Mesenchymal stem cell (in vitro differentiated cells and primary cell): ENCODE data around the gene HMCES.
A peak's percentile ranks its signal among the peaks of the same experiment; 100 is the strongest.

Experiments used
- DNase-seq: peaks from one replicate; pipeline ENCODE4 v3.0.0-alpha.2; 2013
- H2AFZ ChIP-seq: one replicate; pipeline ENCODE4 v1.6.1; 2013; ENCODE audit warnings: low read depth, mild to moderate bottlenecking, control low read depth, inconsistent platforms, low read length, moderate library complexity
- H2AK5ac ChIP-seq: 2 replicates; pipeline ENCODE4 v1.6.1; 2013; ENCODE audit warnings: low read length, moderate library complexity, mild to moderate bottlenecking, inconsistent platforms; ENCODE audit not compliant: severe bottlenecking
- H2BK120ac ChIP-seq: one replicate; pipeline ENCODE4 v1.6.1; 2013; ENCODE audit warnings: low read depth, mild to moderate bottlenecking, inconsistent platforms, low read length, moderate library complexity
- H2BK12ac ChIP-seq, 2 experiments: one replicate each; pipeline ENCODE4 v1.6.1; 2013; ENCODE audit warnings: inconsistent platforms in 2 of 2, low read length in 2 of 2, mild to moderate bottlenecking in 2 of 2, moderate library complexity in 2 of 2, control low read depth in 1 of 2
- H2BK15ac ChIP-seq: one replicate; pipeline ENCODE4 v1.6.1; 2013; ENCODE audit warnings: mild to moderate bottlenecking, low read depth, inconsistent platforms; ENCODE audit not compliant: poor library complexity, severe bottlenecking
- H2BK5ac ChIP-seq: 2 replicates; pipeline ENCODE4 v1.6.1; 2013; ENCODE audit warnings: low read depth, mild to moderate bottlenecking, low read length, control low read depth, inconsistent platforms; ENCODE audit not compliant: poor library complexity, severe bottlenecking
- H3K14ac ChIP-seq, 2 experiments: one replicate each; pipeline ENCODE4 v1.6.1; 2013; ENCODE audit warnings: inconsistent platforms in 2 of 2, low read length in 2 of 2, control low read depth in 1 of 2, mild to moderate bottlenecking in 1 of 2, moderate library complexity in 1 of 2
- H3K18ac ChIP-seq, 2 experiments: one replicate each; pipeline ENCODE4 v1.6.1; 2013; ENCODE audit warnings: inconsistent platforms in 2 of 2, low read length in 2 of 2, control low read depth in 1 of 2, low read depth in 1 of 2, mild to moderate bottlenecking in 1 of 2
- H3K23ac ChIP-seq, 2 experiments: one replicate each; pipeline ENCODE4 v1.6.1; 2013; ENCODE audit warnings: inconsistent platforms in 2 of 2, low read length in 2 of 2, mild to moderate bottlenecking in 2 of 2, moderate library complexity in 2 of 2, control low read depth in 1 of 2
- H3K27ac ChIP-seq: 2 replicates; pipeline ENCODE4 v1.5.1; 2013; ENCODE audit warnings: mild to moderate bottlenecking, moderate library complexity, low read length, control low read depth, inconsistent platforms; ENCODE audit not compliant: poor library complexity, severe bottlenecking
- H3K27me3 ChIP-seq, 2 experiments: 2 replicates each; pipeline versions ENCODE4 v1.6.1 to v1.7.0; 2013; ENCODE audit warnings: low read length in 2 of 2, mild to moderate bottlenecking in 2 of 2, moderate library complexity in 2 of 2, control low read depth in 1 of 2, inconsistent platforms in 1 of 2; ENCODE audit not compliant: control insufficient read depth in 1 of 2, insufficient read depth in 1 of 2
- H3K36me3 ChIP-seq, 2 experiments: 2 replicates each; pipeline versions ENCODE4 v1.6.1 to v1.7.0; 2013; ENCODE audit warnings: low read length in 2 of 2, control low read depth in 1 of 2, inconsistent platforms in 1 of 2, low read depth in 1 of 2, mild to moderate bottlenecking in 1 of 2; ENCODE audit not compliant: insufficient read depth in 2 of 2, control insufficient read depth in 1 of 2
- H3K4ac ChIP-seq, 2 experiments: one replicate each; pipeline ENCODE4 v1.6.1; 2013; ENCODE audit warnings: inconsistent platforms in 2 of 2, low read length in 2 of 2, mild to moderate bottlenecking in 2 of 2, moderate library complexity in 2 of 2, control low read depth in 1 of 2, low read depth in 1 of 2
- H3K4me1 ChIP-seq: 2 replicates; pipeline ENCODE4 v1.6.1; 2013; ENCODE audit warnings: low read depth, low read length, control low read depth; ENCODE audit not compliant: control insufficient read depth, insufficient read depth
- H3K4me2 ChIP-seq: 2 replicates; pipeline ENCODE4 v1.6.1; 2013; ENCODE audit warnings: low read length, mild to moderate bottlenecking, inconsistent platforms; ENCODE audit not compliant: poor library complexity, severe bottlenecking
- H3K4me3 ChIP-seq, 2 experiments: 2 replicates each; pipeline versions ENCODE4 v1.5.1 to v1.7.0; 2013; ENCODE audit warnings: low read length in 2 of 2, mild to moderate bottlenecking in 2 of 2, control low read depth in 1 of 2, low read depth in 1 of 2; ENCODE audit not compliant: insufficient read depth in 1 of 2
- H3K79me1 ChIP-seq: replicated peaks from 2 replicates; pipeline ENCODE4 v1.6.1; 2013; ENCODE audit warnings: mild to moderate bottlenecking, control low read depth, low read length, inconsistent platforms; ENCODE audit not compliant: poor library complexity, severe bottlenecking
- H3K9ac ChIP-seq: 2 replicates; pipeline ENCODE4 v1.7.0; 2013; ENCODE audit warnings: mild to moderate bottlenecking, low read length, moderate library complexity
- H3K9me3 ChIP-seq: 2 replicates; pipeline ENCODE4 v1.7.0; 2013; ENCODE audit warnings: mild to moderate bottlenecking, low read length; ENCODE audit not compliant: control insufficient read depth
- H4K8ac ChIP-seq: one replicate; pipeline ENCODE4 v1.6.1; 2013; ENCODE audit warnings: inconsistent platforms, mild to moderate bottlenecking, low read length, moderate library complexity
- H4K91ac ChIP-seq: one replicate; pipeline ENCODE4 v1.6.1; 2013; ENCODE audit warnings: mild to moderate bottlenecking, low read length, inconsistent platforms
- WGBS: methylation state at CpG from one replicate; pipeline ENCODE4 v1.1.7; 2013; ENCODE audit warnings: mixed read lengths; 5-methylcytosine and 5-hydroxymethylcytosine counted together

Gene HMCES

GRCh38 chr3:129304146-129304961, 25.7 kb downstream of the HMCES start:
- peak overlapping the region; percentile 22 for H4K8ac ChIP-seq
- H3K23ac ChIP-seq: peak overlapping the region in 1 of 2 experiments; percentile 54
- no peaks in the 10 kb centered on the region for H3K27me3 ChIP-seq
- peaks cover 13 to 42% of the 10 kb centered on the region in 2 experiments for H3K36me3 ChIP-seq
- H4K91ac ChIP-seq: no peak overlapping the region
- no peak overlapping the region for H3K4ac ChIP-seq
- H3K14ac ChIP-seq: peak overlapping the region in 1 of 2 experiments; percentile 66
- no peaks in the 10 kb centered on the region for H3K9me3 ChIP-seq
- H2AFZ ChIP-seq: no peak overlapping the region
- H3K18ac ChIP-seq: peak overlapping the region in 1 of 2 experiments; percentile 35
- no peak overlapping the region for H3K4me3 ChIP-seq
- peak overlapping the region; percentile 18 for H3K27ac ChIP-seq
- no peak overlapping the region for H2AK5ac ChIP-seq
- no peak overlapping the region for H2BK5ac ChIP-seq
- DNase-seq: peak; percentile 48
- no peak overlapping the region for H2BK120ac ChIP-seq
- no peak overlapping the region for H3K4me2 ChIP-seq
- 78% methylated on average over 3 of the region's 3 CpGs for WGBS
- H2BK12ac ChIP-seq: peak overlapping the region in 1 of 2 experiments; percentile 46
- peak overlapping the region; percentile 56 for H2BK15ac ChIP-seq
- H3K79me1 ChIP-seq: peaks cover 2% of the 10 kb centered on the region
- peak overlapping the region; percentile 86 for H3K9ac ChIP-seq
- H3K4me1 ChIP-seq: peaks cover 12% of the 10 kb centered on the region

- no peak overlapping the region for H2BK120ac ChIP-seq
- H2AFZ ChIP-seq: no peak overlapping the region
- no peak overlapping the region for H2BK15ac ChIP-seq
- peak overlapping the region in 1 of 2 experiments; percentile 38 for H2BK12ac ChIP-seq
- 100% methylated on average over 1 of the region's 1 CpG for WGBS
- peak overlapping the region; percentile 86 for H3K9ac ChIP-seq
- peak overlapping the region; percentile 46 for H2AK5ac ChIP-seq
- H3K4ac ChIP-seq: no peak overlapping the region
- H3K18ac ChIP-seq: peak overlapping the region in 1 of 2 experiments; percentile 35
- peak overlapping the region; percentile 34 for H3K27ac ChIP-seq
- no peak overlapping the region for H2BK5ac ChIP-seq
- peaks cover 10 to 39% of the 10 kb centered on the region in 2 experiments for H3K36me3 ChIP-seq
- no peaks in the 10 kb centered on the region for H3K9me3 ChIP-seq
- H4K91ac ChIP-seq: no peak overlapping the region
- H3K27me3 ChIP-seq: no peaks in the 10 kb centered on the region
- no peak for DNase-seq
- H3K4me1 ChIP-seq: peaks cover 12% of the 10 kb centered on the region
- H3K4me2 ChIP-seq: no peak overlapping the region
- H3K14ac ChIP-seq: peak overlapping the region in 1 of 2 experiments; percentile 66
- H4K8ac ChIP-seq: no peak overlapping the region
- no peak overlapping the region for H3K23ac ChIP-seq
- no peak overlapping the region for H3K4me3 ChIP-seq
- H3K79me1 ChIP-seq: no peaks in the 10 kb centered on the region
Measured at GRCh38 chr3:129304962-129305222, 26.2 kb downstream of the HMCES start.

- DNase-seq: peak; percentile 87
- no peak overlapping the region for H2BK120ac ChIP-seq
- H3K9ac ChIP-seq: peak overlapping the region; percentile 86
- H2BK5ac ChIP-seq: no peak overlapping the region
- H3K27ac ChIP-seq: peak overlapping the region; percentile 83
- H3K79me1 ChIP-seq: no peaks in the 10 kb centered on the region
- peak overlapping the region in 1 of 2 experiments; percentile 36 for H3K23ac ChIP-seq
- peak overlapping the region; percentile 57 for H2BK15ac ChIP-seq
- H3K9me3 ChIP-seq: no peaks in the 10 kb centered on the region
- H2AFZ ChIP-seq: no peak overlapping the region
- no peaks in the 10 kb centered on the region for H3K27me3 ChIP-seq
- H3K4ac ChIP-seq: peak overlapping the region in 1 of 2 experiments; percentile 35
- H4K91ac ChIP-seq: no peak overlapping the region
- H3K36me3 ChIP-seq: peaks cover 10 to 34% of the 10 kb centered on the region in 2 experiments
- peak overlapping the region; percentile 52 for H4K8ac ChIP-seq
- H3K14ac ChIP-seq: peak overlapping the region in 1 of 2 experiments; percentile 11
- peaks cover 12% of the 10 kb centered on the region for H3K4me1 ChIP-seq
- peak overlapping the region in 1 of 2 experiments; percentile 11 for H3K18ac ChIP-seq
- 21% methylated on average over 23 of the region's 26 CpGs for WGBS
- no peak overlapping the region for H2BK12ac ChIP-seq
- H2AK5ac ChIP-seq: peak overlapping the region; percentile 35
- peak overlapping the region; percentile 74 for H3K4me2 ChIP-seq
- peak overlapping the region in 1 of 2 experiments; percentile 70 for H3K4me3 ChIP-seq
Measured at GRCh38 chr3:129305592-129306091, 27.0 kb downstream of the HMCES start.

GRCh38 chr3:129308636-129309035, 30.0 kb downstream of the HMCES start:
- Histone ChIP-seq H2BK5ac (no peak overlapping the region), H2BK12ac (no peak overlapping the region), H3K18ac (no peak overlapping the region), H3K9ac (no peak overlapping the region), H3K79me1 (no peaks in the 10 kb centered on the region), H3K27ac (no peak overlapping the region), H3K9me3 (no peaks in the 10 kb centered on the region), H2BK120ac (no peak overlapping the region), H3K14ac (no peak overlapping the region), H3K4ac (no peak overlapping the region), H3K27me3 (no peaks in the 10 kb centered on the region), H4K91ac (no peak overlapping the region), H2BK15ac (no peak overlapping the region), H4K8ac (no peak overlapping the region), H3K23ac (no peak overlapping the region), H2AK5ac (no peak overlapping the region), H3K36me3 (peaks cover 2 to 12% of the 10 kb centered on the region in 2 experiments), H3K4me2 (no peak overlapping the region), H3K4me3 (no peak overlapping the region), H2AFZ (no peak overlapping the region), H3K4me1 (peaks cover 12% of the 10 kb centered on the region)
- no peak for DNase-seq
- WGBS: 100% methylated on average over 2 of the region's 3 CpGs
